DMS 273 (cell line): ENCODE data around the gene EMC6.
"Not testable (repeated sequence)": the region's sequence is repeated elsewhere in the genome, so short reads cannot be mapped to it uniquely, and the experiment has no call there.

ENCODE experiments used
- DNase-seq: peaks from one replicate; lab custom pipeline; 2025; ENCODE audit not compliant: unreplicated experiment; lab: John Stamatoyannopoulos, UW

Gene EMC6

DNA sequence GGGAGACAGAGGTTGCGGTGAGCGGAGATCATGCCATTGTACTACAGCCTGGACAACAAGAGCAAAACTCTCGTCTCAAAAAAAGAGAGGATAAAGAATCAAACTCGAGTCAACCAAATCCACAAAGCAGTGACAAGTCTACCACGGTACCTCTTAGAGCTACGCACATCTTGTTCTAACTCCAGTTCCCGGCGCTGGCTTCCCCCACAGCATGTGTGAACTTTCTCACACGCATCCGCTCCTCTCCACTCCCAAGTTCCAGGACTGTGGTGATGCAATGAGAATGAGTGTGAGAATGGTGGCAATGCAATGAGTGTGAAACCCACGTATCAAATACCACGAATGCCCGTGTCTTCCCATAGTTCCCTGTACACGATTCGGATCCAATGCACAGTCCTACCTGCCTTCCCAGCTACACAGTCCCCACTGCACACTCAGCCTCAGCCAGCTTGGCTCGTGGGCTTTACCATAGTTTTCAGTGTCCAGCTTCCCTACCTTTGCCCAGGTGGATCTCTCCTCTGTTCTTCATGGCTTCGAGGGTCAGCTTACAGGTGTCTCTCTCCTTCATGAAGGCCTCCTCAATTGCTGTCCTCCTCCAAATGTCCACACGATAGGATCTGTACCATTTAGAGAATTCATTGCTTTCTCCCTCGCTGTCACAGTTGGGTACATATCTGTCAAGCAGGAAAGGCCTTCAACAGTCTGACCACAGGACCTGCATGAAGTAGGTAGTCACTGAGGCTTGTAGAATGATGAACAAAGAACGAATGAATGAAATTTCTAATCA, 36.5 kb downstream of the EMC6 start:
- DNase-seq, result no peak

DNA sequence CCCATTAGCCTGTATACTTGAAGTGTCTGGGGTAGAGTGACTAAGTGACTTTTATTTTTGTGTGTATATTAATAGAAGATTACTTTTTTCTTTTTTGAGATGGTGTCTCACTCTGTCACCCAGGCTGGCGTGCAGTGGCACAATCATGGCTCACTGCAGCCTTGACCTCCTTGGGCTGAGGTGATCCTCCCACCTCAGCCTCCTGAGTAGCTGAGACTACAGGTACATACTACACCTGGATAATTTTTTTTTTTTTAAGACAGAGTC, 37.0 kb downstream of the EMC6 start:
- not testable (repeated sequence) for DNase-seq

DNA sequence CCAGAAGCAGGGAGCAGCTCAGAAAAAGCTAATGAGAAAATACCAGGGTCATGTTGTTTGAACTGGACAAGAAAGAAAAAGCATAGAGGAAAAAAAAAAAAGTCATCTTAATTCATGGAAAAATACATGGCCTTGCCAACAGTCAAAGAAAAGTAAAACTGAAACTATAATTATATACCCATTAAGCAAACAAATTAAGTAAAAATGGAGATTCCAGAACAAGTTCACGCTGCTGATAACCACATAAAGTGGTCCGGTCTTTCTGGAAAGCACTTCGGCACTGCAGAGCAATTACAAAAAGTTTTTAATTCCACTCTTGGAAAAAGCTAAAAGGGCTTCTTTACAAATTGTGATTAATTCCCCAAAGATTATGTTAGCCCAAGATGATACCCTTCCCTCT, 39.8 kb downstream of the EMC6 start:
- no peak for DNase-seq

DNA sequence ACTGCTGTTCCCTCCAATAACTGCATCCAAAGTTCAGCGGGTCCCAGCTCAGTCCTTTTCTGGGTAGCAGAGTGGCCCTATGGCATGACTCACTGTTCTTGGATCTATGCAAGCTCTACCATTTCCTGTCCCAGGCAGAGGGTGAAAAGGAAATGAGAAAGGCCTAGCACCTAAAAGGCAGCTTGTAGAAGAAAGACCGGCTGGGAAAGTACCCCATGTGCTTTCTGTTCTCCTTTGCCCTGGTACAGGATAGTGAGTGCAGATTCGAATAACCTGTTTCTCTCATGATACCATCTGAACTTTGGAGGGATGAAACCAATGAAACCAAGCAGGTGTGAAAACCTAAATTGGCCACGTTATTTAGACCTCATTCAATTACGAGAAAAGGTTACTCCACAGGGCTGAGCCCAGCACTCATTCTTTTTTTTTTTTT, 42.4 kb downstream of the EMC6 start:
- no peak for DNase-seq

DNA sequence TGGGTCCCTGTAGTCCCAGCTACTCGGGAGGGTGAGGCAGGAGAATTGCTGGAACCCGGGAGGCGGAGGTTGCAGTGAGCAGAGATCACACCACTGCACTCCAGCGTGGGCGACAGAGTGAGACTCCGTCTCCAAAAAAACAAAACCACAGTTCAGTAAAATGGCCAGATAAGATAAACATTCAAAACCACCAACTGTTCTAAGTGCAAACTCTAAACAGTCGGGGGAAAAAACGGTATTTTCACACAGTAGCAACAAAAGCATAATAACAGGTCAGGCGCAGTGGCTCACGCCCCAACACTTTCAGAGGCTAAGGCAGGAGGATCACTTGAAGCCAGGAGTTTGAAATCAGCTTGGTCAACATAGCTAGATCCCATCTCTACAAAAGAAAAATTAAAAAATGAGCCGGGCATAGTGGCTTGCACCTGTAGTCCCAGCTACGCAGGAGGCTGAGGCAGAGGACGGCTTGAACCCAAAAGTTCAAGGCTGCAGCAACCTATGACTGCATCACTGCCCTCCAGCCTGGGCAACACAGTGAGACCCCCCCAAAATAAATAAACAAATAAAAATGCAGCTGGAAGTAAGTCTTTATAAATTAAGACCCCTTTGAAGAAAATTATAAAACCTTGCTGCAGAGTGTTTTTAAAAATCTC, 44.3 kb downstream of the EMC6 start:
- no peak for DNase-seq

DNA sequence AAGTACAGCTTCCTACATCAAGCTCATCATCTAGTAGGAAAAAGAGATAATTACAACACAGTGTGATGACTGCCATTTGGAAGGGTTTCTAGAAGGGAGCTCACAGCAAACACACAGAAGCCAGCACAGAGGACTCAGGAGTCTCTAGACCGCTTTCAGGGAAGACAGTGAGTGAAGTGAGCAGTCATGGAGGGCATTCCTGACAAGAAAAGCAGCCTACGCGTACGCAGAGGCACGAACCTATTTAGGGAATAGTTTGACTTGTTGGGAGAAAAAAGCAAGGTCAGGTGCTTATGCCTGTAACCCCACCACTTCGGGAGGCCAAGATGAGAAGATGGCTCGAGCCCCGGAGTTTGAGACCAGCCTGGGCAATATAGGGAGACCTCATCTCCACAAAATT, 46.7 kb downstream of the EMC6 start:
- no peak for DNase-seq

DNA sequence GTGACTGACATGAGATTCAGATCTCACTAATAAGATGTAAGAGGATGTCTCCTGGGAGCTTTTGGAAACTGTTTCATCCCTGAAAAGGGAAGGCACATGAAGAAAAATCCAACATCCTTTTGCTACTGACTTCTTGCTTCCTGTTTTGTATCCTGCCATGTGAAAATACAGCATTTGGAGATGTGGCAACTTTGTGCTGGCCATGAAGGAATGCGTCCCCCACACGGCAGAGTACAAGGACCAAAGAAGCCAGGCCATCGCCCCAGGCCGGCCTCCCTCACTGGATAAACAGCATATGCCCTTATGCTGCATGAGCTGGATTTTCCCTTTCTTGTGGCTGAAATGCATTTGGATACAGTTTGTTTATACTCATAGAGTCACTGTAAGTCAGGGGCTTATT, 49.6 kb downstream of the EMC6 start:
- DNase-seq, result no peak

DNA sequence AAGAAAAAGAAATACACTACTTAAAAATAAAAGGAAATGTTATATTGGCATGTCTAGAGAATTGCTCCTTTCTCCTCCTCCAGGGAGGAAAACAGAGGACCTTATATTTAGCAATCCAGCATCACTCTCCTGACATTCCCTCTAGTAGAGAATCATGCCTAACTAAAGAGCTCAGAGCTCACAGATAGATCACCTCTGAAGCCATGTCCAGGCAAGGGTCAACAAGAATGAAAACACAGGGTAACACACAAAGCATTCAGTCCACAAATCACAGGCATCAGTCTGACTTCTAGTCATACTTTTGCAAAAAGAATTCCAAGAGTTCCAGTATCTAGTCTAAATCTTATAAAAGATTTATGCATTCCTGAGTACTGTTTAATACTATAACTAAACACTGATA, 50.7 kb downstream of the EMC6 start:
- no peak for DNase-seq
